Osteocyte (in vitro differentiated cells): ENCODE measurements around the gene PPIF. TPM values are rescaled to one million over a fixed set of nuclear protein-coding genes. Genes with fewer than 3 reads are reported as not detected.

Source experiments
- DNase-seq: peaks from one replicate; pipeline ENCODE4 v3.0.0; 2021; ENCODE audit warnings: mixed read lengths; ENCODE audit not compliant: unreplicated experiment; ENCODE audit errors: extremely low spot score
- H3K27ac Mint-ChIP-seq: one replicate; pipeline ENCODE4 v1.8.0; 2021; ENCODE audit warnings: mild to moderate bottlenecking, mixed read lengths; ENCODE audit not compliant: unreplicated experiment
- H3K27me3 Mint-ChIP-seq: one replicate; pipeline ENCODE4 v1.8.0; 2021; ENCODE audit warnings: mixed read lengths; ENCODE audit not compliant: unreplicated experiment
- H3K36me3 Mint-ChIP-seq: one replicate; pipeline ENCODE4 v1.8.0; 2021; ENCODE audit warnings: mixed read lengths; ENCODE audit not compliant: unreplicated experiment
- H3K4me1 Mint-ChIP-seq: one replicate; pipeline ENCODE4 v1.8.0; 2021; ENCODE audit warnings: mixed read lengths; ENCODE audit not compliant: unreplicated experiment
- H3K4me3 Mint-ChIP-seq: one replicate; pipeline ENCODE4 v1.8.0; 2021; ENCODE audit warnings: mild to moderate bottlenecking, moderate library complexity, mixed read lengths; ENCODE audit not compliant: unreplicated experiment
- H3K9me3 Mint-ChIP-seq: one replicate; pipeline ENCODE4 v1.8.0; 2021; ENCODE audit warnings: mixed read lengths; ENCODE audit not compliant: unreplicated experiment
- total RNA-seq: library from RNA; stranded (reverse); gene quantifications from 2 replicates; pipeline ENCODE4 v1.2.1, GENCODE V29; 2021
- TF ChIP-seq, protein P1 (sequence below): fragments of 200-600 bp; sonication (generic); IDR thresholded peaks from 2 replicates; pipeline ENCODE4 v1.5.0; 2021; ENCODE audit warnings: antibody characterized with exemption, mild to moderate bottlenecking, moderate library complexity

Gene PPIF
- total RNA-seq, 1 donor from 2014 or later: 17.0 TPM

DNA sequence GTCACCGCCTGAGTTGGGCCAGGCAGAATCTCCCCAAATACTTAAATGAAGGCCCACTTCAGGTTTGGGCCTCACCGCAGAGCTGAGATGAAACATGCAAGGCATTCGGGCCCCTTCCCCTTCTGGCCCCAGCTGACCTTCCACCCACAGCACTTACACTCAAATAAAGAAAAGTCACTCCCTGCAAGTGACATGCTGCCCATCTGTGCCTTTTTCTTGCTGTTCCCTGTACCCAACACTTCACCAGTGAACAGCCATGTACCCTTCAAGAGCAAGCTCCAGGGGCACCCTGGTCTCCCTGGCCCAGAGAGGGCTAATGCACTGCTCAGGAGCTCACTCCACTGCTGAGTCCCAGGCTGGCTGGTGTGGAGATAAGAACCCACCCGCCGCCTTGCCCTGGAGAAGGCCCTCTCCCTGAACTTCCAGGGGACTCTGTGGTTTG is 57.4 kb downstream of the PPIF start:
- Mint-ChIP-seq H3K4me1 (peaks cover 68% of the 10 kb centered on the region), H3K27ac (peak overlapping the region; percentile 98), H3K36me3 (peaks cover 11% of the 10 kb centered on the region), H3K27me3 (no peaks in the 10 kb centered on the region), H3K4me3 (peak overlapping the region; percentile 49), H3K9me3 (no peaks in the 10 kb centered on the region)
- TF ChIP-seq, protein P1, sequence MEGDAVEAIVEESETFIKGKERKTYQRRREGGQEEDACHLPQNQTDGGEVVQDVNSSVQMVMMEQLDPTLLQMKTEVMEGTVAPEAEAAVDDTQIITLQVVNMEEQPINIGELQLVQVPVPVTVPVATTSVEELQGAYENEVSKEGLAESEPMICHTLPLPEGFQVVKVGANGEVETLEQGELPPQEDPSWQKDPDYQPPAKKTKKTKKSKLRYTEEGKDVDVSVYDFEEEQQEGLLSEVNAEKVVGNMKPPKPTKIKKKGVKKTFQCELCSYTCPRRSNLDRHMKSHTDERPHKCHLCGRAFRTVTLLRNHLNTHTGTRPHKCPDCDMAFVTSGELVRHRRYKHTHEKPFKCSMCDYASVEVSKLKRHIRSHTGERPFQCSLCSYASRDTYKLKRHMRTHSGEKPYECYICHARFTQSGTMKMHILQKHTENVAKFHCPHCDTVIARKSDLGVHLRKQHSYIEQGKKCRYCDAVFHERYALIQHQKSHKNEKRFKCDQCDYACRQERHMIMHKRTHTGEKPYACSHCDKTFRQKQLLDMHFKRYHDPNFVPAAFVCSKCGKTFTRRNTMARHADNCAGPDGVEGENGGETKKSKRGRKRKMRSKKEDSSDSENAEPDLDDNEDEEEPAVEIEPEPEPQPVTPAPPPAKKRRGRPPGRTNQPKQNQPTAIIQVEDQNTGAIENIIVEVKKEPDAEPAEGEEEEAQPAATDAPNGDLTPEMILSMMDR: no peak
- DNase-seq: no peak

Other genes starting within 250 kb of the PPIF start
- gene ZCCHC24, start 98.2 kb downstream of the PPIF start, total RNA-seq: 85.7 and 88.3 TPM in 2 replicates
- 0.10 TPM in 1 of 2 replicates, not detected in the other for gene EIF5AL1, start 165.1 kb downstream of the PPIF start, total RNA-seq
- gene SFTPA2, start 212.9 kb downstream of the PPIF start, total RNA-seq: not detected in 2 replicates